HG03378 (cell line): ENCODE measurements around the gene VDR.
"Not testable (repeated sequence)": the region's sequence is repeated elsewhere in the genome, so short reads cannot be mapped to it uniquely, and the experiment has no call there.

ENCODE experiments used
- ATAC-seq: cut with Tn5 transposase; IDR thresholded peaks from one replicate; pipeline ENCODE4 v1.9.1; 2021; ENCODE audit warnings: mild to moderate bottlenecking, moderate library complexity; ENCODE audit not compliant: unreplicated experiment

VDR gene

GRCh38 chr12:47851303-47851952 is 53.4 kb downstream of the VDR start:
- no peak for ATAC-seq

GRCh38 chr12:47850153-47851084 is 54.4 kb downstream of the VDR start:
- no peak for ATAC-seq

GRCh38 chr12:47849261-47849660 is 55.5 kb downstream of the VDR start:
- no peak for ATAC-seq

- ATAC-seq = no peak
Measured at GRCh38 chr12:47848853-47849252, 55.9 kb downstream of the VDR start.

- no peak for ATAC-seq
Measured at GRCh38 chr12:47846294-47846996, 58.3 kb downstream of the VDR start.

GRCh38 chr12:47845081-47845480 is 59.7 kb downstream of the VDR start:
- ATAC-seq = no peak

GRCh38 chr12:47844264-47845019 is 60.4 kb downstream of the VDR start:
- ATAC-seq = no peak

- ATAC-seq = no peak
Measured at GRCh38 chr12:47843226-47843980, 61.4 kb downstream of the VDR start.

GRCh38 chr12:47842543-47842942 is 62.3 kb downstream of the VDR start:
- not testable (repeated sequence) for ATAC-seq

GRCh38 chr12:47841910-47842309 is 62.9 kb downstream of the VDR start:
- no peak for ATAC-seq

GRCh38 chr12:47841501-47841900 is 63.3 kb downstream of the VDR start:
- no peak for ATAC-seq

- ATAC-seq = no peak
Measured at GRCh38 chr12:47840571-47840970, 64.2 kb downstream of the VDR start.

GRCh38 chr12:47839214-47839876 is 65.4 kb downstream of the VDR start:
- ATAC-seq = no peak

- no peak for ATAC-seq
Measured at GRCh38 chr12:47838286-47838931, 66.4 kb downstream of the VDR start.

GRCh38 chr12:47837190-47838171 is 67.3 kb downstream of the VDR start:
- ATAC-seq = no peak

GRCh38 chr12:47835831-47836155 is 69.0 kb downstream of the VDR start:
- ATAC-seq = no peak

- no peak for ATAC-seq
Measured at GRCh38 chr12:47835006-47835830, 69.6 kb downstream of the VDR start.
